Skeletal muscle cell (primary cell): ENCODE measurements around the gene PTPN9.

Experiments used
- DNase-seq: peaks from one replicate; pipeline ENCODE4 v3.0.0-alpha.2; 2010; ENCODE audit warnings: low read depth
- H3K4me3 ChIP-seq: 2 replicates; pipeline ENCODE4 v1.5.1; 2011; ENCODE audit warnings: low read depth, mild to moderate bottlenecking, control low read depth, low read length, moderate library complexity

The PTPN9 gene

GRCh38 chr15:75578948-75579920, at the start of gene PTPN9:
Gene PTPN9, minus strand, starts transcription at chr15:75579315. Its CDS starts 539 bp downstream, at chr15:75578776.
- H3K4me3 ChIP-seq = peak within 1 kb of the TSS; percentile 90

GRCh38 chr15:75625542-75626347, 46.6 kb upstream of the PTPN9 start, which contains the start of gene SNUPN:
Gene SNUPN, minus strand, starts transcription at chr15:75625725. Its CDS starts 4,674 bp downstream, at chr15:75621051.
- DNase-seq = peak; percentile 72
- H3K4me3 ChIP-seq = peak within 1 kb of the TSS; percentile 81

More at GRCh38 chr15:75578948-75579920, at the start of gene PTPN9:
- peak; percentile 48 for DNase-seq

GRCh38 chr15:75622505-75622904, 43.4 kb upstream of the PTPN9 start:
- no peak for DNase-seq

GRCh38 chr15:75620841-75621391, 41.8 kb upstream of the PTPN9 start:
- DNase-seq = peak; percentile 84

More at GRCh38 chr15:75622505-75622904, 43.4 kb upstream of the PTPN9 start:
- H3K4me3 ChIP-seq = no peak overlapping the region

GRCh38 chr15:75620058-75620820, 41.1 kb upstream of the PTPN9 start:
- H3K4me3 ChIP-seq = peak overlapping the region; percentile 43
- DNase-seq = no peak

More at GRCh38 chr15:75620841-75621391, 41.8 kb upstream of the PTPN9 start:
- H3K4me3 ChIP-seq = peak overlapping the region; percentile 43

GRCh38 chr15:75616766-75617165, 37.7 kb upstream of the PTPN9 start:
- no peak overlapping the region for H3K4me3 ChIP-seq
- DNase-seq = no peak

GRCh38 chr15:75606711-75607699, 27.9 kb upstream of the PTPN9 start:
- DNase-seq = no peak
- H3K4me3 ChIP-seq = no peak overlapping the region

GRCh38 chr15:75606026-75606425, 26.9 kb upstream of the PTPN9 start:
- DNase-seq = no peak
- H3K4me3 ChIP-seq = no peak overlapping the region

GRCh38 chr15:75599401-75599800, 20.3 kb upstream of the PTPN9 start:
- no peak overlapping the region for H3K4me3 ChIP-seq

GRCh38 chr15:75598361-75598760, 19.2 kb upstream of the PTPN9 start:
- no peak overlapping the region for H3K4me3 ChIP-seq
- DNase-seq = no peak

More at GRCh38 chr15:75599401-75599800, 20.3 kb upstream of the PTPN9 start:
- no peak for DNase-seq

- H3K4me3 ChIP-seq = no peak overlapping the region
- no peak for DNase-seq
Measured at GRCh38 chr15:75597667-75598341, 18.7 kb upstream of the PTPN9 start.

- H3K4me3 ChIP-seq = no peak overlapping the region
- no peak for DNase-seq
Measured at GRCh38 chr15:75596703-75597345, 17.7 kb upstream of the PTPN9 start.

- DNase-seq = no peak
- no peak overlapping the region for H3K4me3 ChIP-seq
Measured at GRCh38 chr15:75594276-75594675, 15.2 kb upstream of the PTPN9 start.

GRCh38 chr15:75591655-75592364, 12.7 kb upstream of the PTPN9 start:
- no peak overlapping the region for H3K4me3 ChIP-seq
- DNase-seq = no peak

- no peak overlapping the region for H3K4me3 ChIP-seq
- DNase-seq = no peak
Measured at GRCh38 chr15:75590239-75590638, 11.1 kb upstream of the PTPN9 start.

GRCh38 chr15:75589071-75589470, 10.0 kb upstream of the PTPN9 start:
- no peak overlapping the region for H3K4me3 ChIP-seq
- no peak for DNase-seq
